Glutamatergic neuron (in vitro differentiated cells): Measurements from ENCODE around the gene ZNRF3. TPM values are rescaled to one million over a fixed set of nuclear protein-coding genes. Genes with fewer than 3 reads are reported as not detected.

Experiments used
- DNase-seq: peaks from one replicate; pipeline ENCODE4 v3.0.0; 2022
- H3K27ac Mint-ChIP-seq: one replicate; pipeline ENCODE4 v1.8.0; 2020; ENCODE audit warnings: mild to moderate bottlenecking, mixed read lengths, inconsistent platforms; ENCODE audit not compliant: unreplicated experiment
- H3K27me3 Mint-ChIP-seq: one replicate; pipeline ENCODE4 v1.8.0; 2020; ENCODE audit warnings: mild to moderate bottlenecking, moderate library complexity, mixed read lengths, inconsistent platforms; ENCODE audit not compliant: unreplicated experiment
- H3K36me3 Mint-ChIP-seq: one replicate; pipeline ENCODE4 v1.8.0; 2020; ENCODE audit warnings: mild to moderate bottlenecking, mixed read lengths, inconsistent platforms; ENCODE audit not compliant: unreplicated experiment
- H3K4me1 Mint-ChIP-seq: one replicate; pipeline ENCODE4 v1.8.0; 2020; ENCODE audit warnings: mild to moderate bottlenecking, low read depth, mixed read lengths, inconsistent platforms; ENCODE audit not compliant: unreplicated experiment
- H3K4me3 Mint-ChIP-seq: one replicate; pipeline ENCODE4 v1.8.0; 2020; ENCODE audit warnings: mild to moderate bottlenecking, mixed read lengths, inconsistent platforms; ENCODE audit not compliant: unreplicated experiment
- H3K9me3 Mint-ChIP-seq: one replicate; pipeline ENCODE4 v1.8.0; 2020; ENCODE audit warnings: mild to moderate bottlenecking, moderate library complexity, mixed read lengths, inconsistent platforms; ENCODE audit not compliant: unreplicated experiment
- total RNA-seq: library from RNA; stranded (reverse); fragmentation: NEBNext Ultra II Directional; extraction: Animal tissue kit (Norgen Biotek cat#: 25700); gene quantifications from one replicate; pipeline ENCODE4 v1.2.1, GENCODE V29; 2021; ENCODE audit not compliant: unreplicated experiment
- TF ChIP-seq, protein P1 (sequence below): fragments of 200-600 bp; sonication (generic); IDR thresholded peaks from one replicate; pipeline ENCODE4 v1.5.0; 2021; ENCODE audit not compliant: partially characterized antibody, unreplicated experiment

The ZNRF3 gene
- total RNA-seq, 1 donor from 2014 or later = 8.3 TPM

DNA sequence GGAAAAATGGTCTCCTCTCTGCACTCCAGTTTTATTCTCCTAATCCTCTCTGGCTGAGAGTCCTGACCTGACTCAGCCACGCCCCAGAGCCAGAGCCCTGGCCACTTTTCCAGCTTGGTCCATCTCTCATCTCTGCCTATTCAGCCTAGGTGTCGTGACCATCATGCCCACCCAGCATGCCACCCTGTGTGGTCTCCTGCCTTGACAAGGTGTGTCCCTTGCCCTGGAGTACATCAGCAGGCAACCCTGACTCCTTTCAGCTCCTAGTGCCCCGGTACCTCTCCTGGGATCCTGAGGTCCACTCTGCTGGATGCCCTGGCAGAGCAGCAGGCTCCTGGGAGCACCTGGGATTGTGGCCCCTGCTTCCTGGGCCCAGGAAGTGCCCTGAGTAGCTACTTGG is 52.8 kb downstream of the ZNRF3 start:
- TF ChIP-seq, protein P1, sequence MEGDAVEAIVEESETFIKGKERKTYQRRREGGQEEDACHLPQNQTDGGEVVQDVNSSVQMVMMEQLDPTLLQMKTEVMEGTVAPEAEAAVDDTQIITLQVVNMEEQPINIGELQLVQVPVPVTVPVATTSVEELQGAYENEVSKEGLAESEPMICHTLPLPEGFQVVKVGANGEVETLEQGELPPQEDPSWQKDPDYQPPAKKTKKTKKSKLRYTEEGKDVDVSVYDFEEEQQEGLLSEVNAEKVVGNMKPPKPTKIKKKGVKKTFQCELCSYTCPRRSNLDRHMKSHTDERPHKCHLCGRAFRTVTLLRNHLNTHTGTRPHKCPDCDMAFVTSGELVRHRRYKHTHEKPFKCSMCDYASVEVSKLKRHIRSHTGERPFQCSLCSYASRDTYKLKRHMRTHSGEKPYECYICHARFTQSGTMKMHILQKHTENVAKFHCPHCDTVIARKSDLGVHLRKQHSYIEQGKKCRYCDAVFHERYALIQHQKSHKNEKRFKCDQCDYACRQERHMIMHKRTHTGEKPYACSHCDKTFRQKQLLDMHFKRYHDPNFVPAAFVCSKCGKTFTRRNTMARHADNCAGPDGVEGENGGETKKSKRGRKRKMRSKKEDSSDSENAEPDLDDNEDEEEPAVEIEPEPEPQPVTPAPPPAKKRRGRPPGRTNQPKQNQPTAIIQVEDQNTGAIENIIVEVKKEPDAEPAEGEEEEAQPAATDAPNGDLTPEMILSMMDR = no peak
- Mint-ChIP-seq H3K27me3 (peaks cover 9% of the 10 kb centered on the region), H3K36me3 (no peaks in the 10 kb centered on the region), H3K27ac (no peak overlapping the region), H3K9me3 (peaks cover 3% of the 10 kb centered on the region), H3K4me3 (no peak overlapping the region), H3K4me1 (peaks cover 54% of the 10 kb centered on the region)
- no peak for DNase-seq

DNA sequence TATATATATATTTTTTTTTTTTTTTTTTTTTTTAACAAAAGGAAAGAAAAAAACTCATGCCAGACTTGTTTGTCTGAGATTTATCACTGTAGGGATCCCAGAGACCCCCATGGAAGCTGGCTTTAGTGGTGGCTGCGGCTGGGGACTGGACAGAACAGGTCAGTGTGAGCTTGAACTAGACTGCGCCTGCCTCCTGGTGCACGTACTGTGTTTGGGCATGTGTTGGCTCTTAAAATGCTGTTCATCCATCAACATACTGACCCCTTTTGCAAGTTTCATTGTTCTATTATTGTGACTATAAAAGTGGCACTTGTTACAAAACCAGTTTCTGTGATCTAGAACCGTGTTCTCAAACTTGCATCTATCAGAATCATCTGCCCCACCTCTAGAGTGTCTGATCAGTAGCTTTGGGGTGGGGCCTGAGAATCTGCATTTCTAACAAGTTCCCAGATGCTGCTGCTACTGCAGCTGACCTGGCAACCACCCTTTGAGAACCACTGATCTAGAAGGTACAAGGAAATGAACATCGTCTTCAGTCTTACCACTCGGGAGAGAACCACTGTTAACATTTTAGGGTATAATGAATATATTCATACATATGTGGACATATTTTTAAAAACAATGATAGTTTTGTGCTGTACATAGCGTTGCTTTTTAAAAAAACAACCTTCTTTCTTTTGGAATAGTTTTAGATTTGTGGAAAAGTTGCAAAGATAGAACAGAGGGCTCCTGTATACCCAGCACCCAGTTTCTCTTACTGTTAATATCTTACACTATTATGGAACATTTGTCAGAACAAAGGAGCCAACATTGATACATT is 54.0 kb downstream of the ZNRF3 start:
- H3K4me1 Mint-ChIP-seq = peaks cover 45% of the 10 kb centered on the region
- no peak overlapping the region for H3K4me3 Mint-ChIP-seq
- TF ChIP-seq, protein P1 = no peak
- H3K27me3 Mint-ChIP-seq = peaks cover 3% of the 10 kb centered on the region
- no peak overlapping the region for H3K27ac Mint-ChIP-seq
- no peak for DNase-seq
- H3K9me3 Mint-ChIP-seq = no peaks in the 10 kb centered on the region
- H3K36me3 Mint-ChIP-seq = no peaks in the 10 kb centered on the region

DNA sequence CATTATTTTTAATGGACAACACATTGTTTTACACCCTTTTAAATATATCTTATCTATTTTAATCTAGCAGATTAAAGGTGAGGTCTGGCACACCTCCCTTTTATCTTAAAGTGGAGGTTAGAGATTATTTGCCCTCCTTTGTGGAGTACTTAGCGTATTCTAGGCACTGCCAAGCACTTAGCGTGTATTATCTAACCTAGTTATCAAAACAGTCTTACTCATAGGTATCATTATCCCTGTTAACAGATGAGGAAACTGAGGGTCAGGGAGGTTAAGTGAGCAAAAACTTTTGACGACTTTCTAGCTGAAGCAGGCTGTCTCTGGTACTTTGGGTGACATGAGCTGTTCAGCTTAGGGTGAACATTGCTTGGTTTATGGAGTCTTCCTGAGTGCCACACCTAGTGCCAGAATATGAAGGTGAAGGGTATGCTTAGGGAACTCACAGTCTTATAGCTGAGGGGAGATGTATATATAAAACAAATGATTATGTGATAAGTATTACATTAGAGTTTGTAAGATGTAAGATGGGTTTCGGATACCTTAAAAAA is 55.0 kb downstream of the ZNRF3 start:
- no peak overlapping the region for H3K27ac Mint-ChIP-seq
- peaks cover 3% of the 10 kb centered on the region for H3K27me3 Mint-ChIP-seq
- no peaks in the 10 kb centered on the region for H3K9me3 Mint-ChIP-seq
- peaks cover 45% of the 10 kb centered on the region for H3K4me1 Mint-ChIP-seq
- no peak for DNase-seq
- H3K36me3 Mint-ChIP-seq = no peaks in the 10 kb centered on the region
- no peak overlapping the region for H3K4me3 Mint-ChIP-seq
- TF ChIP-seq, protein P1 = no peak

DNA sequence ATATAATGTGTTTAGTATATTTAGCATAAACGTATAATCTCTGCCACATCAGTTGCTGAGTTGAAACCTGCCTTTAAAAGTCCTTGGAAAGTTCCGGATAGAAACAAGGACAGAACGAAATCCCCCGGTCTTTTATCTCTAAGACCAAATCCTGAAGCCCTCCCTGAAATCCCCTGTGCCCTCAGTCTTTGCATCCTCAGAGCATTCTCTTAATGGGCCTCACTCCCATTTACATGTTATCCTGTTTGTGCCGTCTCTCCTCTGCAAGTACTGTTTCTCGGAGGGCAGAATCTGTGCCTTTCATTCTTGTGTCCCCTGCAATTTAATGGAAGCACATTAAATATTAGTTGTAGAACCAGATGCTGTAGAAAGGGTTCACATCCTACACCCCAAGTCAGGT is 56.0 kb downstream of the ZNRF3 start:
- peak overlapping the region; percentile 51 for H3K4me3 Mint-ChIP-seq
- no peaks in the 10 kb centered on the region for H3K9me3 Mint-ChIP-seq
- H3K27me3 Mint-ChIP-seq = peaks cover 2% of the 10 kb centered on the region
- DNase-seq = no peak
- peaks cover 46% of the 10 kb centered on the region for H3K4me1 Mint-ChIP-seq
- H3K27ac Mint-ChIP-seq = peak overlapping the region; percentile 17
- TF ChIP-seq, protein P1 = no peak
- no peaks in the 10 kb centered on the region for H3K36me3 Mint-ChIP-seq

DNA sequence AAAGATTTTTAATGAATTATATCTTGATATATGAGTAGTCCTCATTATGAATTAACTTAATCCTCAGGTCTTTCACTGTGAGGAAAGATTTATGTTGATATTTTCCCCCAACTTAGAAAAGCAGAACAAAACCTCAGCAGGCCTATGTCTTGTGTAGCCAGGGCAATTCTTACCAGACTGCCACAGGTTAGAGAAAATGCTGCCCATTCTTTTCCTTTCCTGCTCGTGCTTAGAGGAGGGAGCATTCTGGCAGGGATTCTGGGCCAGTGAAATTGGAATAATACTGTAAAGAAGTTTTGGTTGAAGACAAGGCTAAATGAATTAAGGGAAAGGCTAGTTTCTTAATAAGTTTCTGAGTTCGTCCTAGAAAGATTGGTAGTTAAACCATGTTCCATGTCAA is 56.6 kb downstream of the ZNRF3 start:
- no peaks in the 10 kb centered on the region for H3K9me3 Mint-ChIP-seq
- H3K4me3 Mint-ChIP-seq = no peak overlapping the region
- peaks cover 2% of the 10 kb centered on the region for H3K27me3 Mint-ChIP-seq
- TF ChIP-seq, protein P1 = no peak
- H3K27ac Mint-ChIP-seq = no peak overlapping the region
- peaks cover 43% of the 10 kb centered on the region for H3K4me1 Mint-ChIP-seq
- H3K36me3 Mint-ChIP-seq = no peaks in the 10 kb centered on the region
- DNase-seq = no peak
